Testis (tissue), 2 donors: ENCODE measurements around the gene SIKE1.

Source experiments
- CTCF ChIP-seq, 3 experiments: fragments of 450-650 bp in 2 of 3; fragments of 200-600 bp in 1 of 3; sonication (generic) in 1 of 3; IDR thresholded peaks; one replicate each; pipeline ENCODE4 v1.5.1; 2016 to 2019; ENCODE audit warnings: antibody characterized with exemption in 3 of 3, mild to moderate bottlenecking in 2 of 3, moderate library complexity in 1 of 3
- POLR2A ChIP-seq: fragments of 450-650 bp; IDR thresholded peaks from one replicate; pipeline ENCODE4 v1.6.1; 2017; ENCODE audit warnings: antibody characterized with exemption, mild to moderate bottlenecking, moderate library complexity

- TF ChIP-seq CTCF (IDR thresholded peaks at IDR 0.05) (no peak), POLR2A (no peak)
Observed at GRCh38 chr1:114820392-114820791, 39.9 kb upstream of the SIKE1 start.
